Muscle layer of colon (tissue), 2 donors: Measurements from ENCODE around the gene INPP5A.

ENCODE experiments used
- H3K27ac ChIP-seq: one replicate; pipeline ENCODE4 v1.7.0; 2013; ENCODE audit warnings: low read depth, mild to moderate bottlenecking, low read length, moderate library complexity
- H3K27me3 ChIP-seq, 2 donors: one replicate each; pipeline ENCODE4 v1.7.0; 2013; ENCODE audit warnings: low read length in 2 of 2, mild to moderate bottlenecking in 2 of 2; ENCODE audit not compliant: insufficient read depth in 2 of 2, control insufficient read depth in 1 of 2
- H3K36me3 ChIP-seq: one replicate; pipeline ENCODE4 v1.7.0; 2013; ENCODE audit warnings: mild to moderate bottlenecking, low read length; ENCODE audit not compliant: insufficient read depth
- H3K4me1 ChIP-seq: one replicate; pipeline ENCODE4 v1.7.0; 2013; ENCODE audit warnings: mild to moderate bottlenecking, low read length; ENCODE audit not compliant: insufficient read depth
- H3K4me3 ChIP-seq, 2 donors: one replicate each; pipeline ENCODE4 v1.7.0; 2013; ENCODE audit warnings: low read length in 2 of 2, low read depth in 1 of 2, mild to moderate bottlenecking in 1 of 2, moderate library complexity in 1 of 2
- H3K9ac ChIP-seq: one replicate; pipeline ENCODE4 v1.7.0; 2013; ENCODE audit warnings: low read length
- H3K9me3 ChIP-seq: one replicate; pipeline ENCODE4 v1.7.0; 2013; ENCODE audit warnings: mild to moderate bottlenecking, low read length
- donor health status: abdominal sarcoma.
- donor health status: Adenocarcinoma of cecum.

Gene INPP5A

GRCh38 chr10:132710036-132710686, 172.6 kb downstream of the INPP5A start:
- H3K9ac ChIP-seq, result no peak overlapping the region
- no peak overlapping the region for H3K4me3 ChIP-seq
- H3K4me1 ChIP-seq, result no peaks in the 10 kb centered on the region
- no peaks in the 10 kb centered on the region for H3K27me3 ChIP-seq
- no peak overlapping the region for H3K27ac ChIP-seq
- H3K36me3 ChIP-seq, result peaks cover 34% of the 10 kb centered on the region
- no peaks in the 10 kb centered on the region for H3K9me3 ChIP-seq

- Histone ChIP-seq H3K9ac (no peak overlapping the region), H3K9me3 (no peaks in the 10 kb centered on the region), H3K4me3 (no peak overlapping the region), H3K27ac (no peak overlapping the region), H3K27me3 (no peaks in the 10 kb centered on the region), H3K36me3 (peaks cover 29% of the 10 kb centered on the region), H3K4me1 (no peaks in the 10 kb centered on the region)
Measured at GRCh38 chr10:132710746-132711612, 173.4 kb downstream of the INPP5A start.

- H3K9me3 ChIP-seq, result no peaks in the 10 kb centered on the region
- H3K27ac ChIP-seq, result no peak overlapping the region
- H3K4me3 ChIP-seq, result no peak overlapping the region
- H3K9ac ChIP-seq, result no peak overlapping the region
- H3K27me3 ChIP-seq, result no peaks in the 10 kb centered on the region
- H3K4me1 ChIP-seq, result no peaks in the 10 kb centered on the region
- peaks cover 29% of the 10 kb centered on the region for H3K36me3 ChIP-seq
Measured at GRCh38 chr10:132711613-132712121, 174.1 kb downstream of the INPP5A start.

GRCh38 chr10:132712291-132712690, 174.7 kb downstream of the INPP5A start:
- H3K9ac ChIP-seq, result no peak overlapping the region
- H3K4me1 ChIP-seq, result no peaks in the 10 kb centered on the region
- no peaks in the 10 kb centered on the region for H3K27me3 ChIP-seq
- peaks cover 29% of the 10 kb centered on the region for H3K36me3 ChIP-seq
- H3K27ac ChIP-seq, result no peak overlapping the region
- no peaks in the 10 kb centered on the region for H3K9me3 ChIP-seq
- H3K4me3 ChIP-seq, result no peak overlapping the region

GRCh38 chr10:132712743-132713142, 175.2 kb downstream of the INPP5A start:
- H3K4me3 ChIP-seq, result no peak overlapping the region
- peaks cover 29% of the 10 kb centered on the region for H3K36me3 ChIP-seq
- no peaks in the 10 kb centered on the region for H3K4me1 ChIP-seq
- H3K9ac ChIP-seq, result no peak overlapping the region
- no peak overlapping the region for H3K27ac ChIP-seq
- no peaks in the 10 kb centered on the region for H3K27me3 ChIP-seq
- H3K9me3 ChIP-seq, result no peaks in the 10 kb centered on the region

- Histone ChIP-seq H3K27me3 (no peaks in the 10 kb centered on the region), H3K4me3 (no peak overlapping the region), H3K9me3 (no peaks in the 10 kb centered on the region), H3K36me3 (peaks cover 22% of the 10 kb centered on the region), H3K27ac (no peak overlapping the region), H3K4me1 (no peaks in the 10 kb centered on the region), H3K9ac (no peak overlapping the region)
Measured at GRCh38 chr10:132713421-132714095, 176.0 kb downstream of the INPP5A start.

- H3K4me1 ChIP-seq, result no peaks in the 10 kb centered on the region
- H3K4me3 ChIP-seq, result no peak overlapping the region
- H3K36me3 ChIP-seq, result peaks cover 18% of the 10 kb centered on the region
- no peak overlapping the region for H3K9ac ChIP-seq
- H3K9me3 ChIP-seq, result no peaks in the 10 kb centered on the region
- no peak overlapping the region for H3K27ac ChIP-seq
- no peaks in the 10 kb centered on the region for H3K27me3 ChIP-seq
Measured at GRCh38 chr10:132714096-132714985, 176.8 kb downstream of the INPP5A start.

- Histone ChIP-seq H3K36me3 (peaks cover 15% of the 10 kb centered on the region), H3K4me1 (no peaks in the 10 kb centered on the region), H3K27me3 (no peaks in the 10 kb centered on the region), H3K4me3 (no peak overlapping the region), H3K9ac (no peak overlapping the region), H3K9me3 (no peaks in the 10 kb centered on the region), H3K27ac (no peak overlapping the region)
Measured at GRCh38 chr10:132714986-132715775, 177.6 kb downstream of the INPP5A start.

- Histone ChIP-seq H3K27ac (no peak overlapping the region), H3K36me3 (peaks cover 8% of the 10 kb centered on the region), H3K9me3 (no peaks in the 10 kb centered on the region), H3K4me1 (no peaks in the 10 kb centered on the region), H3K27me3 (no peaks in the 10 kb centered on the region), H3K9ac (no peak overlapping the region), H3K4me3 (no peak overlapping the region)
Measured at GRCh38 chr10:132715776-132716680, 178.4 kb downstream of the INPP5A start.
